C4-2B (cell line): Measurements from ENCODE around the gene ATOSB.

Source experiments
- H3K27ac ChIP-seq: fragments of 450-650 bp; 2 replicates; pipeline ENCODE4 v1.5.1; 2017
- CTCF ChIP-seq: fragments of 450-650 bp; conservative IDR thresholded peaks from 2 replicates; pipeline ENCODE4 v1.5.1; 2017; ENCODE audit warnings: mild to moderate bottlenecking
- ZFX ChIP-seq: fragments of 450-650 bp; IDR thresholded peaks from 2 replicates; pipeline ENCODE4 v1.6.1; 2017

ATOSB gene

GRCh38 chr9:35096035-35096849, 19.4 kb downstream of the ATOSB start, which contains the start of gene PIGO:
PIGO (minus strand) TSS chr9:35096591; CDS start chr9:35095565, 1,026 bp downstream.
- peak within 1 kb of the TSS; percentile 93 for H3K27ac ChIP-seq

GRCh38 chr9:35091536-35091935, 24.1 kb downstream of the ATOSB start:
- H3K27ac ChIP-seq, result no peak overlapping the region
- TF ChIP-seq ZFX (no peak), CTCF (no peak)

More at GRCh38 chr9:35096035-35096849, 19.4 kb downstream of the ATOSB start, which contains the start of gene PIGO:
- peak; percentile 98 for TF ChIP-seq CTCF
- peak; percentile 97 for TF ChIP-seq ZFX

- H3K27ac ChIP-seq, result no peak overlapping the region
- TF ChIP-seq CTCF (no peak), ZFX (no peak)
These were observed 26.2 kb downstream of the ATOSB start for GRCh38 chr9:35089434-35089833.

GRCh38 chr9:35085078-35085477, 30.6 kb downstream of the ATOSB start:
- TF ChIP-seq ZFX, result no peak
- TF ChIP-seq CTCF, result no peak
- no peak overlapping the region for H3K27ac ChIP-seq

- TF ChIP-seq ZFX (peak; percentile 75), CTCF (no peak)
- peak within 1 kb of the TSS; percentile 85 for H3K27ac ChIP-seq
These were observed 36.0 kb downstream of the ATOSB start, which contains the start of gene FANCG for GRCh38 chr9:35079426-35080341. FANCG (minus strand) TSS chr9:35079942; CDS start chr9:35079524, 418 bp downstream.

GRCh38 chr9:35079041-35079425, 36.6 kb downstream of the ATOSB start:
- TF ChIP-seq CTCF (no peak), ZFX (no peak)
- peak overlapping the region; percentile 85 for H3K27ac ChIP-seq

- TF ChIP-seq CTCF (no peak), ZFX (no peak)
- peak overlapping the region; percentile 85 for H3K27ac ChIP-seq
These were observed 37.6 kb downstream of the ATOSB start for GRCh38 chr9:35078066-35078465.
